Measurements from ENCODE around the gene MYCN.

- no peak for TF ChIP-seq ZBTB21 (CRISPR knock-in tag; IDR thresholded peaks at IDR 0.05; ENCODE audit: borderline replicate concordance)
- TF ChIP-seq, protein P1, sequence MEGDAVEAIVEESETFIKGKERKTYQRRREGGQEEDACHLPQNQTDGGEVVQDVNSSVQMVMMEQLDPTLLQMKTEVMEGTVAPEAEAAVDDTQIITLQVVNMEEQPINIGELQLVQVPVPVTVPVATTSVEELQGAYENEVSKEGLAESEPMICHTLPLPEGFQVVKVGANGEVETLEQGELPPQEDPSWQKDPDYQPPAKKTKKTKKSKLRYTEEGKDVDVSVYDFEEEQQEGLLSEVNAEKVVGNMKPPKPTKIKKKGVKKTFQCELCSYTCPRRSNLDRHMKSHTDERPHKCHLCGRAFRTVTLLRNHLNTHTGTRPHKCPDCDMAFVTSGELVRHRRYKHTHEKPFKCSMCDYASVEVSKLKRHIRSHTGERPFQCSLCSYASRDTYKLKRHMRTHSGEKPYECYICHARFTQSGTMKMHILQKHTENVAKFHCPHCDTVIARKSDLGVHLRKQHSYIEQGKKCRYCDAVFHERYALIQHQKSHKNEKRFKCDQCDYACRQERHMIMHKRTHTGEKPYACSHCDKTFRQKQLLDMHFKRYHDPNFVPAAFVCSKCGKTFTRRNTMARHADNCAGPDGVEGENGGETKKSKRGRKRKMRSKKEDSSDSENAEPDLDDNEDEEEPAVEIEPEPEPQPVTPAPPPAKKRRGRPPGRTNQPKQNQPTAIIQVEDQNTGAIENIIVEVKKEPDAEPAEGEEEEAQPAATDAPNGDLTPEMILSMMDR (IDR thresholded peaks at IDR 0.05): no peak
- TF ChIP-seq ZNF423 (CRISPR knock-in tag; IDR thresholded peaks at IDR 0.05): no peak
- no peak for TF ChIP-seq FOXK1 (CRISPR knock-in tag; IDR thresholded peaks at IDR 0.05)
- no peak for TF ChIP-seq TP53 (CRISPR knock-in tag; IDR thresholded peaks at IDR 0.05)
- TF ChIP-seq SP1 (CRISPR knock-in tag; conservative IDR thresholded peaks at IDR 0.05): no peak
- TF ChIP-seq ATF6 (CRISPR knock-in tag; IDR thresholded peaks at IDR 0.05): no peak
- no peak for TF ChIP-seq ATF1 (CRISPR knock-in tag; IDR thresholded peaks at IDR 0.05)
- no peak for TF ChIP-seq NR1H2 (CRISPR knock-in tag; IDR thresholded peaks at IDR 0.05)
These were observed 28.9 kb downstream of the MYCN start for GRCh38 chr2:15969214-15969613.

Data from WTC11 (cell line).